ENCODE data around the gene DGCR8. TPM values are rescaled to one million over a fixed set of nuclear protein-coding genes. Genes with fewer than 3 reads are reported as not detected.

Gene DGCR8
- total RNA-seq, 4 donors from 2014 or later: 9.8 to 27.9 (median 14.7) TPM

DNA sequence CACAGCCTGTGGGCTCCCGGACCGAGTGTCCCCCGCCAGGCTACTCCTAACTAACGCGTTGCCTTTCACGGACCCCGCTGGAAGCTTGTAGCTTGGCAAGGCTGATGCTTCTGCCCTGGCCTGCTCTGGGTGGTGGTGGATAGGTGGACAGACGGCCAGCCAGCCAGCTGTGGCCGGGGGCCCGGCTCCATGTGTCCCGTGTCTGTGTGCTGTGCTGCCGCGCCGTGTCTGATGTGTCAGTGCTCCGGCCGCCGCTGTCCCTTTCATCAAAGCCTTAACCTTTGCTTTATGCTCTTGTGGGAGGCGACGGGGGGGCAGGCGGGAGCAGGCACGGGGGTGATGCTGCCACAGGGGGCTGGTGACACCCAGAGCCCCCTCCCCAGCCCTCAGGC, 65.8 kb downstream of the DGCR8 start:
- TF ChIP-seq CTCF (IDR thresholded peaks at IDR 0.05; ENCODE audit: low read depth): no peak

- no peak for TF ChIP-seq CTCF (IDR thresholded peaks at IDR 0.05; ENCODE audit: low read depth)
Observed at GRCh38 chr22:20146777-20147176, 66.7 kb downstream of the DGCR8 start.

- no peak for TF ChIP-seq CTCF (IDR thresholded peaks at IDR 0.05; ENCODE audit: low read depth)
Observed at GRCh38 chr22:20147237-20147988, 67.4 kb downstream of the DGCR8 start.

- TF ChIP-seq CTCF (IDR thresholded peaks at IDR 0.05; ENCODE audit: low read depth): no peak
Observed at GRCh38 chr22:20148414-20148813, 68.4 kb downstream of the DGCR8 start.

DNA sequence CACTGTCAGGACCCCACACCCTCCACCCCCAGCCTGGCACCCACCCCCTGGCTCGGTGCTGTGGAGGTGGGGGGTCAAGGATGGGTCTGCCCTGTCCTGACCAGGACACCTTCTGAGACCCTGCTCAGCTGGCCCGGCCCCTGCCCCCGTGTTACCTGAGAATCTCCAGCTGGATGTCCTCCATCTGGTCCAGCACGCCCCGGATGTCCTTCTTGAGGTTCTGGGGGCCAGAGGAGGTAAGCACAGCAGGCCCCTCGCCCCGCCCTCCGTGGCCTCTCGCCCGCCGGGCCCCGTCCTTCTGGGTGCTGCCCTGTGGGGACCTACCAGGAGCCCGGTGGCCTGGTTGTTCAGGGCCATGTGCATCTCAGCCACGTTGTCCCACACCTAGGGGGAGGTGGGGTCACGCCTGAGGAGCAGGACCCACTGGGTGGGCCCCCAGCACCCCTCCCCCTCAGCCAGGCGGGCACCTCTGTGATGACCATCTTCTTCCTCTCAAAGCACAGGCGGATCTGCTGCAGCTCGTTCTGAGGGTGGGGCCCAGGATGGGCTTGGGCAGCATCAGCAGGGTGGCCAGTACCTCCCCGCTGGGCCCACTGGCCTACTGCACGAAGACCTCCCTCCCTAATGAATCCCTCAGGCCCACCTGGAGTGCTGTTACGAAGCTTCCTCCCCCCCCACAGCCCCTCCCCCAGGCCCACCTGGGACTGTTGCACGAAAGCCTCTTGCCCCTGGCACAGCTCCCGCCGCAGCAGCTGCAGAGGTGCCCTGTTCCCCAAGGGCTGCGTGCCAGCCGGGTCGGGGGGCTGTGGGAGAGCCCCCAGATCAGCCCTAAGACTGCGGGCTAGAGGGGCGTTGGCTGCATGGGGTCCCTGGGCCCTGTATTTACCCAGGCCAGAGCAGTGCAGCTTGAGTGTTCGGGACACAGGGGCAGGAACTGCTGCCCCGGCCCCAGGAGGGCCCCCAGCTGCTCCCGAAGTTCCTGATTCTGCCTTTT, 69.5 kb downstream of the DGCR8 start:
- TF ChIP-seq CTCF (IDR thresholded peaks at IDR 0.05; ENCODE audit: low read depth): no peak

DNA sequence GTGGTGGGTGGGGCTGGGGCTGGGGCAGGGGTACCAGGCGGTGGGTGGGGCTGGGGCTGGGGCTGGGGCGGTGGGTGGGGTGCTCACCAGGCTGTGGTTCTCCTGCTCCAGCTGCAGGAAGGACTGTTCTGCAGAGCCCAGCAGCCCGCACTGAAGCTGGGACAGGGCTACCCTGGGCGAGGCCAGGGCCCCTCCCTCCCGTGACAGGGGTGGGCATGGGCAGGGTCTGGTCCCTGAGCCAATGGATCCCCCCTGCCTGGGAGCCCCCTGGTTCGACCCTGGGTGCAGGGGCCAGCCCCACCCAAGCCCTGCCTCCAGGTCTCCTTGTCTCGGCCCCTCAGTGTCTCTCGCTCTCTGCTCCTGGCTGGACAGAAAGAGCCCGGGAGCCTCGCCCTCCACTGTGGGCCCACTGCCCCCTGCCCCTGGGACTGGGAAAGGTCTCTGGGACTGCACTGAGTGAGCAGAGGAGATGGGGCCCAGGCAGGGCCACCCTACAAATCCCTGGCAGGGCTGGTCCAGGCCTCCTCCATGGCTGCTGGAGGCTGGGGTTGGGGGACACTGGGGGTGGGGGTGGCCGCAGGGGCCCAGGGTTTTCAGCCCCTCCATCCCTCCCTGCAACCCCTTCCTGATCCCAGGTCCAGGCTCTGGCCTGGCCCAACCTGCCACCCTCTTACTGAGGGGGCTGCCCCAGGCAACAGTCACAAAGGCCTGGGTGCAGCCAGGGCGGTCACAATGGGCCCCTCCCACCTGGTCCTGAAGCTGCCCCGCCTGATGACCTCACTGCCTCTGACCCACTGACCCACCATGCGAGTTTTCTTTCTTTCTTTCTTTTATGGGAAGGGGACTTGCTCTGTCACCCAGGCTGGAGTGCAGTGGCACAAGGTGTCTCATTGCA, 70.6 kb downstream of the DGCR8 start, which contains the start of gene CCDC188:
TSS of gene CCDC188 (minus strand) at position 675 of the 895 bp plus-strand sequence. CDS start at position 606, 69 bp downstream.
- no peak for TF ChIP-seq CTCF (IDR thresholded peaks at IDR 0.05; ENCODE audit: low read depth)

All from subcutaneous adipose tissue (tissue), 4 donors.